Posterior cingulate gyrus (tissue), 11 donors: ENCODE data around the gene ZCCHC14.

Experiments
- DNase-seq, 10 donors: peaks; one replicate each; pipeline versions ENCODE4 v3.0.0 to v3.0.0-alpha.2; 2020 to 2021; ENCODE audit warnings: mixed read lengths in 3 of 10
- intact Hi-C: fragments of 100-400 bp; cut with DNase I; formaldehyde crosslinking; loops from one replicate; pipeline ENCODE4 v1.15.1; 2023

The ZCCHC14 gene

GRCh38 chr16:87358696-87359095 is 134.1 kb downstream of the ZCCHC14 start:
- intact Hi-C loops: no loop called here
- DNase-seq: no peak

- DNase-seq: no peak
- intact Hi-C loops: no loop called here
Measured at GRCh38 chr16:87358250-87358649, 134.6 kb downstream of the ZCCHC14 start.

DNA sequence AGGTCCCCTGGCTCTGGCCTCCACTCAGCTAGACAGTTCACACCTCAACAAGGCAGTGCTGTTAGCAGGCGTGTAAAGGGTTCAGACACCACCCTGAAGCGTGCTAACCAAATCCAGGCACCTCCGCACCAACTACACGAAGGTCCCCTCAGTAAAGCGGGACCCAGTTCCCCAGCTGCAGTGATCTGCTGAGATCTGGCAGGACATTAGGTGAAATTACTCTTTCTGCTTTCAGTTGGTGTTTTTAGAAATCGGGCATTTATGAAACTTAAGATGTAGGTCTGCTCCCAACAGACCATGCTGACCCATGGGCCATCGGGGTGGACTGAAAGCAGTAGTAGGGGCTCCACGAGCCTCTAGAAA is 136.4 kb downstream of the ZCCHC14 start:
- intact Hi-C loops: no loop called here
- no peak for DNase-seq
